NOMO-1 (cell line): ENCODE data around the gene RSPH10B2.
"Not testable (repeated sequence)": the region's sequence is repeated elsewhere in the genome, so short reads cannot be mapped to it uniquely, and the experiment has no call there.

Experiments
- DNase-seq, 2 experiments: peaks; one replicate each; lab custom pipeline; 2025; ENCODE audit not compliant: unreplicated experiment in 2 of 2; lab: John Stamatoyannopoulos, UW

Gene RSPH10B2

GRCh38 chr7:6781581-6781980 is 27.7 kb downstream of the RSPH10B2 start:
- not testable (repeated sequence) for DNase-seq

GRCh38 chr7:6789353-6789752 is 35.5 kb downstream of the RSPH10B2 start:
- not testable (repeated sequence) for DNase-seq

- not testable (repeated sequence) for DNase-seq
Observed at GRCh38 chr7:6792113-6792872, 38.4 kb downstream of the RSPH10B2 start.

- DNase-seq = not testable (repeated sequence)
Observed at GRCh38 chr7:6794276-6794675, 40.4 kb downstream of the RSPH10B2 start.

GRCh38 chr7:6797218-6797617 is 43.3 kb downstream of the RSPH10B2 start:
- not testable (repeated sequence) for DNase-seq

- not testable (repeated sequence) for DNase-seq
Observed at GRCh38 chr7:6798047-6798446, 44.1 kb downstream of the RSPH10B2 start.

- not testable (repeated sequence) for DNase-seq
Observed at GRCh38 chr7:6799887-6800286, 46.0 kb downstream of the RSPH10B2 start.

- not testable (repeated sequence) for DNase-seq
Observed at GRCh38 chr7:6800331-6800730, 46.4 kb downstream of the RSPH10B2 start.

GRCh38 chr7:6807393-6807918 is 53.6 kb downstream of the RSPH10B2 start:
- DNase-seq = not testable (repeated sequence)

- DNase-seq = not testable (repeated sequence)
Observed at GRCh38 chr7:6807959-6808358, 54.1 kb downstream of the RSPH10B2 start.

GRCh38 chr7:6813011-6813410 is 59.1 kb downstream of the RSPH10B2 start:
- DNase-seq = not testable (repeated sequence)

GRCh38 chr7:6815470-6815869 is 61.6 kb downstream of the RSPH10B2 start:
- not testable (repeated sequence) for DNase-seq

GRCh38 chr7:6821622-6822021 is 67.7 kb downstream of the RSPH10B2 start:
- not testable (repeated sequence) for DNase-seq

GRCh38 chr7:6825236-6826125 is 71.6 kb downstream of the RSPH10B2 start:
- not testable (repeated sequence) for DNase-seq

- peak; percentile 58 to 70 for DNase-seq
Observed at GRCh38 chr7:6826151-6826550, 72.2 kb downstream of the RSPH10B2 start, which contains the start of gene CCZ1B. Gene CCZ1B (minus strand): TSS chr7:6826275. CDS start chr7:6826197, 78 bp downstream.

GRCh38 chr7:6827180-6827579 is 73.3 kb downstream of the RSPH10B2 start:
- DNase-seq = not testable (repeated sequence)

GRCh38 chr7:6829616-6830015 is 75.7 kb downstream of the RSPH10B2 start:
- DNase-seq = not testable (repeated sequence)

- not testable (repeated sequence) for DNase-seq
Observed at GRCh38 chr7:6830026-6830425, 76.1 kb downstream of the RSPH10B2 start.

- DNase-seq = no peak
Observed at GRCh38 chr7:6831018-6831725, 77.3 kb downstream of the RSPH10B2 start.

- DNase-seq = no peak
Observed at GRCh38 chr7:6833636-6834035, 79.7 kb downstream of the RSPH10B2 start.
